K562 treated with DMSO at 1 percent for 12 hours (cell line): Measurements from ENCODE around the gene CHDH. TPM values are rescaled to one million over a fixed set of nuclear protein-coding genes. Genes with fewer than 3 reads are reported as not detected.

ENCODE experiments used
- total RNA-seq: library from RNA; unstranded; fragments of 300-600 nt; gene quantifications from 2 replicates; pipeline ENCODE4 v1.2.3, GENCODE V29; 2022; ENCODE audit not compliant: insufficient read depth

Gene CHDH, protein sequence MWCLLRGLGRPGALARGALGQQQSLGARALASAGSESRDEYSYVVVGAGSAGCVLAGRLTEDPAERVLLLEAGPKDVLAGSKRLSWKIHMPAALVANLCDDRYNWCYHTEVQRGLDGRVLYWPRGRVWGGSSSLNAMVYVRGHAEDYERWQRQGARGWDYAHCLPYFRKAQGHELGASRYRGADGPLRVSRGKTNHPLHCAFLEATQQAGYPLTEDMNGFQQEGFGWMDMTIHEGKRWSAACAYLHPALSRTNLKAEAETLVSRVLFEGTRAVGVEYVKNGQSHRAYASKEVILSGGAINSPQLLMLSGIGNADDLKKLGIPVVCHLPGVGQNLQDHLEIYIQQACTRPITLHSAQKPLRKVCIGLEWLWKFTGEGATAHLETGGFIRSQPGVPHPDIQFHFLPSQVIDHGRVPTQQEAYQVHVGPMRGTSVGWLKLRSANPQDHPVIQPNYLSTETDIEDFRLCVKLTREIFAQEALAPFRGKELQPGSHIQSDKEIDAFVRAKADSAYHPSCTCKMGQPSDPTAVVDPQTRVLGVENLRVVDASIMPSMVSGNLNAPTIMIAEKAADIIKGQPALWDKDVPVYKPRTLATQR
- 0.58 and 1.8 TPM in 2 replicates for total RNA-seq

DNA sequence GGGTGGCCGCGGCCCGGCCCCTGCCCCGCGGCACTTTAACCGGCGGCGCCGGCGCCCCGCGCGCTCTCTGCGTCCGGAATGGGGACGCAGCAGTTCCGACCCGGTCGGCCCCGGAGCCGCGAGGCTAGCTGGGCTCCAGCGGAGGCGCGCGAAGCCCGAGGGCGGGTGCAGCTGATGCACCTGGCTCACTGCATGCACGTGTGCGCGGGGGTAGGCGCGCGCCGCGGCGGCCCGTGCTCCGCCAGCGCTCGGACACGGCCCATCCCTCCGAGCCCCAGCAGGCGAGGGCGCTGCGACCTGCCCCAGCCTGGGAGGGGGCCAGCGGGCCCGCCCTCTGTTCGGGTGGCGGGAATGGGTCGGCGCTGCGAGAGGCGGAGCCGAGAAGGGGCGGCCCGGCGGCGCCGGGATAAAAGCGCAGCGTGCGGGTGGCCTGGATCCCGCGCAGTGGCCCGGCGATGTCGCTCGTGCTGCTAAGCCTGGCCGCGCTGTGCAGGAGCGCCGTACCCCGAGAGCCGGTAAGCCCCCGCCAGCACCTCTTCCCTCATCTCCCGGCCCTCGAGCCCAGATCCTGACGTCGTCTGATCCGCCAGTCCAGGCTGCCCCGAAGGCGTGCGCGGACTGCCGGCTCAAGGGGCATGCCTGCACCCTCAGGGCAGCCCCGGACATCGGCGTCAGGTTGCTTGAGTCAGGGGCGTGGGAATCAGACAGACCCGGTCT lies at the start of gene CHDH, which contains the start of gene IL17RB:
Gene CHDH, minus strand, starts transcription at position 286 of the 717 bp plus-strand sequence. CDS start 22,411 bp downstream, outside the sequence.
Gene IL17RB, plus strand, starts transcription at position 435 of the 717 bp plus-strand sequence. Its CDS starts 21 bp downstream, at position 456.

DNA sequence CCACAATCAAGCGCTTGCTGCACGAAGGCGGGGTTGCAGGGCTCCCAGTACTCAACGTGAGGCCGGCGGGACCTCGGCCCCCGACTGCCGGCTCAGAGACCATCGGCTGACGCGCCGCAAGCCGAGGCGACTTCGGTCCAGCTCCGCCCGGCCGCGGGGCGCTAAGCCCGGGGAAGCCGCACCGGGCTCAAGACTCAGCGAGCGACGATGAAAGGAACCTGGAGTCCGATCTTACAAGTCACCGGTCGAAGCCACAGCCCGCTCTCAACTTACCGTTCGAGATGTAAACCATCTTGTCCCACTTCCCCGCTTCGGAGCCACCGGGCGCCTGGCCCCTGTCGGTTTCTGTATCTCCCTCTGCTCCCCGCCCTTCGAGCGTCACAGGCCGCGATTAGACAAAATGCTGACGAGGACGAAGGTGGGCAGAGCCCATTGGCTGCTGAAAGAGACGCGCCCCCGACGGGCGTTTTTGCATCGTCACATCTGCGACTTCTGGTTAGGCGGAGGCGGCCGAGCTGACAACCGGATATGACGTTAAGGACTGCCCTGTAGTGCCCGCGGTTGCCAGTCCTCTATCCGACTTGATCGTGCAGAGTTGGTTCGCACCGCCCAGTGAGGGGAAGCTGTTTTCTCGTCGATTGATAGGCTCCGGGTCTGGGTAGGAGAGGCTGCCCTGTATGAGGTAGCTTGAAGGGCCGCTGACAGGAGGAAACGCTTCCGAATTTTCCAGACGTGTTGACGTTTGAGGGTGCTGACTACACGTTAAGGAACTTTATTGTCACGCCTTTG lies 45.5 kb upstream of the CHDH start, which contains the start of gene SELENOK:
Gene SELENOK, minus strand, starts transcription at position 363 of the 789 bp plus-strand sequence.

DNA sequence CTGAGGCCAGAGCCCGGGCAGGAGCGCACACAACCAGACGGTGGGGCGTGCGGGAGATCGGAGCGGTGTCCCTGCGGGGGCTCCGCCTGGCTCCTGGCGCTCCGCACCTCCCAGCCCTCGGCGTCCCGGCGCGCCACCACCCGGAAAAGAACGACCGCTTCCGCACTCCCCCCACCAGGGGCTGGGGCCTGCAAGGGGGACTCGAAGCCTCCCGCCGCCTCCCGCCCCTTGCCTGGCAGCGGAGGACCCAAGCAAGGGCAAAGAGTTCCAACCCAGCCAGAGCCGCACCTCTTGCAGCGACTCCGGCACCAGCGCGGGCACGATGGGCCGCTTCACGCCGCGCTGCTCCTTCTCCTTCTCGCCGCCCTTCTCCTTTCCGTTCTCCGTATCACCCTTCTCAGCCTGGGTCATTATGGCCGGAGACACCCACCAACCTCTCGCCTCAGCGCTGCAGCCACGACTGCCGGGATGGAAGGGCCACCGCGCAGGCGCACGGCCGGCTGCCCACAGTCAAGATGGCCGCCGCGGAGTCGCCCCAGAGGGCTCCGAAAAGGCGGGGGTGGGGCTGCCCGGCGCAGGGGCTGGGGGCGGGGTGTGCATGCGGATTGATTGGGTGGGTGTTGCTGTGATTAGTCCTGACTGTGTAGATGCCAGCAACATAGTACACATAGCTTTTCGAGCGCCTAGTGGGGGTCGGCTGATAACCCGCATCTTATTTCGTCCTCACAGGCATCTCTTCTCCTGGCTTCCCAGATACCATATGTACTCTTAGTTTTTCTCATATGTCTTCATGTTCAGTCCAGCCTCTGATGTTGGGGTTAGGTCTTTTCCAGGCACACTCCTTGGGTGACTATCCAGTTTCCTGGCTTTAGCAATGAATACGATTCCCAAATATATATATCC lies 35.7 kb upstream of the CHDH start, which contains the start of gene ACTR8:
Gene ACTR8, minus strand, starts transcription at position 462 of the 903 bp plus-strand sequence. Its CDS starts 51 bp downstream, at position 411.

Other genes starting within 250 kb of the CHDH start
- gene IL17RB, start 149 bp upstream of the CHDH start, total RNA-seq: 1.0 TPM in 1 of 2 replicates, not detected in the other
- gene ACTR8, start 35.7 kb upstream of the CHDH start, total RNA-seq: 3.9 and 10.3 TPM in 2 replicates
- gene SELENOK, start 45.4 kb upstream of the CHDH start, total RNA-seq: 44.3 and 47.9 TPM in 2 replicates